ENCODE measurements around the gene GRID2IP.
"Not testable (repeated sequence)": the region's sequence is repeated elsewhere in the genome, so short reads cannot be mapped to it uniquely, and the experiment has no call there.

Gene GRID2IP

GRCh38 chr7:6451224-6451705 lies 100.0 kb downstream of the GRID2IP start:
- H3K27ac ChIP-seq, result 0 out of 2 replicates have a peak overlapping the region, but pooled peaks have one; percentile 5
- no peak for TF ChIP-seq ZFX (IDR thresholded peaks at IDR 0.05; ENCODE audit: borderline replicate concordance)

DNA sequence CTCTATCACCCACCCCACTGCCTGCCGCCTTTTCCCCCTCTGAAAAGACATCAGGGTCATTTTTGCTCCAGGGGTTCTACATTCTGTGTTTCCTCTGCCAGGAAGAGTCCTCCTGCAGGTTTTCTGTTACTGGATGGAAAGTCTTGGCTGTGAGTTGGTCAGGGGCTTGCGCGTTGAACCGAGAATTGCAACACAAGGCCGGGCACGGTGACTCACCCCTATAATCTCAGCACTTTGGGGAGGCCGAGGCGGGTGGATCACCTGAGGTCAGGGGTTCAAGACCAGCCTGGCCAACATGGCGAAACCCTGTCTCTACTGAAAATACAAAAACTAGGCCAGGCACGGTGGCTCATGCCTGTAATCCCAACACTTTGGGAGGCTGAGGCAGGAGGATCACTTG lies 100.7 kb downstream of the GRID2IP start:
- not testable (repeated sequence) for H3K27ac ChIP-seq

GRCh38 chr7:6449884-6450283 lies 101.4 kb downstream of the GRID2IP start:
- not testable (repeated sequence) for H3K27ac ChIP-seq

- peak overlapping the region; percentile 94 for H3K27ac ChIP-seq
- TF ChIP-seq, protein P1, sequence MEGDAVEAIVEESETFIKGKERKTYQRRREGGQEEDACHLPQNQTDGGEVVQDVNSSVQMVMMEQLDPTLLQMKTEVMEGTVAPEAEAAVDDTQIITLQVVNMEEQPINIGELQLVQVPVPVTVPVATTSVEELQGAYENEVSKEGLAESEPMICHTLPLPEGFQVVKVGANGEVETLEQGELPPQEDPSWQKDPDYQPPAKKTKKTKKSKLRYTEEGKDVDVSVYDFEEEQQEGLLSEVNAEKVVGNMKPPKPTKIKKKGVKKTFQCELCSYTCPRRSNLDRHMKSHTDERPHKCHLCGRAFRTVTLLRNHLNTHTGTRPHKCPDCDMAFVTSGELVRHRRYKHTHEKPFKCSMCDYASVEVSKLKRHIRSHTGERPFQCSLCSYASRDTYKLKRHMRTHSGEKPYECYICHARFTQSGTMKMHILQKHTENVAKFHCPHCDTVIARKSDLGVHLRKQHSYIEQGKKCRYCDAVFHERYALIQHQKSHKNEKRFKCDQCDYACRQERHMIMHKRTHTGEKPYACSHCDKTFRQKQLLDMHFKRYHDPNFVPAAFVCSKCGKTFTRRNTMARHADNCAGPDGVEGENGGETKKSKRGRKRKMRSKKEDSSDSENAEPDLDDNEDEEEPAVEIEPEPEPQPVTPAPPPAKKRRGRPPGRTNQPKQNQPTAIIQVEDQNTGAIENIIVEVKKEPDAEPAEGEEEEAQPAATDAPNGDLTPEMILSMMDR (IDR thresholded peaks at IDR 0.05), result no peak
- TF ChIP-seq ZFX (IDR thresholded peaks at IDR 0.05; ENCODE audit: borderline replicate concordance), result no peak
Observed at GRCh38 chr7:6448943-6449543, 102.2 kb downstream of the GRID2IP start.

- TF ChIP-seq, protein P1 (IDR thresholded peaks at IDR 0.05), result peak; percentile 18; the same call in 1 of the 2 replicates
- no peak for TF ChIP-seq ZFX (IDR thresholded peaks at IDR 0.05; ENCODE audit: borderline replicate concordance)
Observed at GRCh38 chr7:6447581-6448199, 103.6 kb downstream of the GRID2IP start, which contains the start of gene DAGLB. Gene DAGLB (minus strand): TSS chr7:6447954. CDS start chr7:6447842, 112 bp downstream.

More at GRCh38 chr7:6447581-6448199, 103.6 kb downstream of the GRID2IP start, which contains the start of gene DAGLB:
- H3K27ac ChIP-seq, result peak within 1 kb of the TSS; percentile 94

Measured in 22Rv1 (cell line).